ENCODE data around the gene TPST2. TPM values are rescaled to one million over a fixed set of nuclear protein-coding genes. Genes with fewer than 3 reads are reported as not detected.
"Not testable (repeated sequence)": the region's sequence is repeated elsewhere in the genome, so short reads cannot be mapped to it uniquely, and the experiment has no call there.

The TPST2 gene
- total RNA-seq, 1 donor from 2014 or later = 56.0 TPM

- DNase-seq (ENCODE audit: low spot score) = no peak
Observed at GRCh38 chr22:26534171-26534855, 55.6 kb downstream of the TPST2 start.

GRCh38 chr22:26529345-26529744 lies 60.6 kb downstream of the TPST2 start:
- no peak for DNase-seq (ENCODE audit: low spot score)

- DNase-seq (ENCODE audit: low spot score) = not testable (repeated sequence)
Observed at GRCh38 chr22:26528518-26528917, 61.4 kb downstream of the TPST2 start.

GRCh38 chr22:26527574-26528465 lies 62.1 kb downstream of the TPST2 start:
- no peak for DNase-seq (ENCODE audit: low spot score)

- DNase-seq (ENCODE audit: low spot score) = no peak
Observed at GRCh38 chr22:26527167-26527566, 62.8 kb downstream of the TPST2 start.

- DNase-seq (ENCODE audit: low spot score) = no peak
Observed at GRCh38 chr22:26525946-26526564, 63.9 kb downstream of the TPST2 start.

GRCh38 chr22:26524870-26525269 lies 65.1 kb downstream of the TPST2 start:
- no peak for DNase-seq (ENCODE audit: low spot score)

GRCh38 chr22:26522592-26522991 lies 67.3 kb downstream of the TPST2 start:
- DNase-seq (ENCODE audit: low spot score) = no peak

GRCh38 chr22:26522012-26522411 lies 67.9 kb downstream of the TPST2 start:
- no peak for DNase-seq (ENCODE audit: low spot score)

GRCh38 chr22:26517429-26517828 lies 72.5 kb downstream of the TPST2 start:
- no peak for DNase-seq (ENCODE audit: low spot score)

GRCh38 chr22:26516503-26516902 lies 73.4 kb downstream of the TPST2 start:
- DNase-seq (ENCODE audit: low spot score) = no peak

- no peak for DNase-seq (ENCODE audit: low spot score)
Observed at GRCh38 chr22:26515931-26516330, 74.0 kb downstream of the TPST2 start.

- DNase-seq (ENCODE audit: low spot score) = no peak
Observed at GRCh38 chr22:26514419-26515161, 75.3 kb downstream of the TPST2 start.

- DNase-seq (ENCODE audit: low spot score) = no peak
Observed at GRCh38 chr22:26513838-26514237, 76.1 kb downstream of the TPST2 start.

- DNase-seq (ENCODE audit: low spot score) = peak; percentile 95
Observed at GRCh38 chr22:26512149-26512793, 77.7 kb downstream of the TPST2 start, which contains the start of gene TFIP11. TFIP11 (minus strand) TSS chr22:26512473; CDS start chr22:26510272, 2,201 bp downstream.

GRCh38 chr22:26508148-26508547 lies 81.8 kb downstream of the TPST2 start:
- no peak for DNase-seq (ENCODE audit: low spot score)

GRCh38 chr22:26503758-26504157 lies 86.2 kb downstream of the TPST2 start:
- DNase-seq (ENCODE audit: low spot score) = no peak

- DNase-seq (ENCODE audit: low spot score) = peak; percentile 29
Observed at GRCh38 chr22:26502688-26503561, 87.0 kb downstream of the TPST2 start.

GRCh38 chr22:26501996-26502395 lies 87.9 kb downstream of the TPST2 start:
- no peak for DNase-seq (ENCODE audit: low spot score)

GRCh38 chr22:26499188-26499703 lies 90.7 kb downstream of the TPST2 start:
- no peak for DNase-seq (ENCODE audit: low spot score)
